Hepatic stellate cell (primary cell): Measurements from ENCODE around the gene CUL9.
"Not testable (repeated sequence)": the region's sequence is repeated elsewhere in the genome, so short reads cannot be mapped to it uniquely, and the experiment has no call there.

Experiments
- DNase-seq: peaks from one replicate; pipeline ENCODE4 v3.0.0; 2011; ENCODE audit warnings: low spot score

The CUL9 gene

DNA sequence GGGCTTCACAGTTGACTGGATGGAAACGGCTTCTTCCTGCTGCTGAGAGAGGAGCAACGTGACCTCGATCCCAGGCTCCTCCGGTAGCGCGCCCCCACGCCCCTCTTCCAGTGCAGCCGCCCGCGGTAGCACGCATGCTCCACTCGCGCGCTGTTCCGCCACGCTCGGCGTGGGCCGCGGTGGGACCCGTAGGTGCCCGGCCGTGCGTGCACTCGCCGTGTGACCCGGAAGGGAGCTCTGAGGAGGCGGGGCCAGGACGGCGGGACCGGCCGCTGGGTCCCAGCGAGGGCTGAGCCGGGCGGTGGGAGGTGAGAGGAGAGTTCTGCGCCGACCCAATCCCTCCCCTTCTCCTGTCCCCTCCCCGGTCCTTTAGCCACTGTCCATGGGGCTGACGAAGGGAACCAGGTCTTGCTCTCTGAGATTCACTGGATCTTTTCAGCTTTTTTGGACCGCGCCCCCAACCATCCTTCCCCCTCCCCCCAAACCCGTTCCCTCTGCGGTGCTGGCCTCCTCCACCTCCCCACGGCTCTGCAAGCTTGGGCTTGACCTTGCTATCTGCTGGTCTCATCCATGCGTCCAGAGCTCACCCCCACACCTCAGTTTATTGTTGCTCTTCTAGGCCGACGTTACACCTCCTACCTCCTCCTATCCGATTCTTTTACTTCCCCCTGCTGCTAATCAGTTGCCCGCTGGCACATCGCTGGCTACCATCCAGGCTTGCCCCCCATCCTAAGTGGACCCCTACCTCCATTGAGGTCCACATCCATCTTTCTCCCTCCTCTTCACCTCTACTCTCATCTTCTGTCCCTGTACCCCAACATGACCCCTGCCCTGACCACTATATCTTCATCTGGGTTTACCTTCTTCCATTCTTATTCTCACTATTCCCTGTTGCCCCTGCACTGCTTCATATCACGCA is at the start of gene CUL9:
Gene CUL9 (plus strand): TSS at position 255 of the 919 bp plus-strand sequence. CDS start 2,115 bp downstream, outside the sequence.
- peak; percentile 84 for DNase-seq

- no peak for DNase-seq
These were observed 43.7 kb upstream of the CUL9 start for GRCh38 chr6:43138267-43138666.

DNA sequence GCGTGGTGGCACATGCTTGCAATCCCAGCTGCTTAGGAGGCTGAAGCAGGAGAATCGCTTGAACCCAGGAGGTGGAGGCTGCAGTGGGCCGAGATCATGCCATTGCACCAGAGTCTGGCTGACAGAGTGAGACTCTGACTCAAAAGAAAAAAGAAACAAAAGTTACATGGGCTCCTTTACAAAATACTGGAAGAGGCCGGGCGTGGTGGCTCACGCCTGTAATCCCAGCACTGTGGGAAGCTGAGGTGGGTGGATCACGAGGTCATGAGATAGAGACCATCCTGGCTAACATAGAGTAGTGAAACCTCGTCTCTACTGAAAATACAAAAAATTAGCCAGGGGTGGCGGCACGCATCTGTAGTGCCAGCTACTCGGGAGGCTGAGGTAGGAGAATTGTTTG is 42.0 kb upstream of the CUL9 start:
- not testable (repeated sequence) for DNase-seq

- DNase-seq, result no peak
These were observed 40.4 kb upstream of the CUL9 start for GRCh38 chr6:43141644-43142043.

- no peak for DNase-seq
These were observed 39.9 kb upstream of the CUL9 start for GRCh38 chr6:43142101-43142500.

DNA sequence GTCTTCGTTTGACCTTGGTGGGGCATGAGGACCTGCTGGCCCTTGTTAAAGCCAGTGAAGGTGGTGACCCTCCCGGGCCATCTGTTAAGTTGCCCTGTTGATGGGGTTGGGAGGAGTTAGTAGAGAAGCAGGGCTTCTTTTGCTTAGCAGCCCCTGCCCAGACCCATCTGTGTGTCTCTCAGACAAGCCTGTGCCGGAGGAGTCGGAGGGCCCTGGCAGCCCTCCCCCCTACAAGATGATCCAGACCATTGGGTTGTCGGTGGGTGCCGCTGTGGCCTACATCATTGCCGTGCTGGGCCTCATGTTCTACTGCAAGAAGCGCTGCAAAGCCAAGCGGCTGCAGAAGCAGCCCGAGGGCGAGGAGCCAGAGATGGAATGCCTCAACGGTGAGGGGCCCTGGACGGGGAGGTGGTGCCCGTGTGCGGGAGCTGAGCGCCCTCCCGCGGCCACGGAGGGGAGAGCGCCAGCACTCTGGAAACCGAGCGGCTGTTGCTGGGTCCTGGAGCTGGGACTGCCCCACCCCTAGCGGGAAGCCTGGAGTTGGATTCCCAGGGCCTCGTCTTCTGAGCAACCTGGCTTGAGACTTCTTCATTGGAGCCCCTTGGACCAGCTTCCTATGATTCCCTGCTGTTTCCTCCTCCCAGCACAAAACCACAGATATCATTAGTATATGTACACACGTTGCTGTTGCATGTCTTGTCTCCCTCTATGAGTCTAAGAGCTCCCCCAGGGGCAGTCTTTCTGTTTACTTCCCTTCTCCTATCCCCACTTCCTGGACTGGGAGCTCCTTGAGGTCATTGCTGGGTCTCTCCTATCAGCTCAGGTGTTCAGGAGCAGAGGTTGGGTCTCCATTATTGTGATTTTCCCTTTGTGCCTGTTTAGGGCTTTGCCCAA is 38.5 kb upstream of the CUL9 start:
- DNase-seq, result peak; percentile 96

- no peak for DNase-seq
These were observed 37.1 kb upstream of the CUL9 start for GRCh38 chr6:43144879-43145278.

DNA sequence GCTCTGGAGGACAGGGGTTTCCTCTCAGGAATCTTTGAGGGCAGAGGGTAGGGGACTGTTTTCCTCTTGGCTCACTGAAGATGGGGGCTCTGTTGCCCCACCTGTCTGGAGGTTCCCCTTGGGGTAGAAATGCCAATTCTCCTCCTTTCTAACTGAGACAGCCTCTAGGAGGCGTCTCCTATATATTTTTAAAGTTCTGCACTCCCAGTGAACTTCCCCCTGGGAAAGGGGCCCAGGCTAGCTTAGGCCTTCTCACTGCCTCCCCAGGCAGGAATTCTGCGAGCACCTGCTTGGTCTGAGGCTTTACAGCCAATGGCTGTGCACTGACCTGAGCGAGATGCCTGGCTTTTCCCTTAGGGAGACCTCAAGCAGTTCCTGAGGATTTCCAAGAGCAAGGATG is 35.7 kb upstream of the CUL9 start:
- no peak for DNase-seq

DNA sequence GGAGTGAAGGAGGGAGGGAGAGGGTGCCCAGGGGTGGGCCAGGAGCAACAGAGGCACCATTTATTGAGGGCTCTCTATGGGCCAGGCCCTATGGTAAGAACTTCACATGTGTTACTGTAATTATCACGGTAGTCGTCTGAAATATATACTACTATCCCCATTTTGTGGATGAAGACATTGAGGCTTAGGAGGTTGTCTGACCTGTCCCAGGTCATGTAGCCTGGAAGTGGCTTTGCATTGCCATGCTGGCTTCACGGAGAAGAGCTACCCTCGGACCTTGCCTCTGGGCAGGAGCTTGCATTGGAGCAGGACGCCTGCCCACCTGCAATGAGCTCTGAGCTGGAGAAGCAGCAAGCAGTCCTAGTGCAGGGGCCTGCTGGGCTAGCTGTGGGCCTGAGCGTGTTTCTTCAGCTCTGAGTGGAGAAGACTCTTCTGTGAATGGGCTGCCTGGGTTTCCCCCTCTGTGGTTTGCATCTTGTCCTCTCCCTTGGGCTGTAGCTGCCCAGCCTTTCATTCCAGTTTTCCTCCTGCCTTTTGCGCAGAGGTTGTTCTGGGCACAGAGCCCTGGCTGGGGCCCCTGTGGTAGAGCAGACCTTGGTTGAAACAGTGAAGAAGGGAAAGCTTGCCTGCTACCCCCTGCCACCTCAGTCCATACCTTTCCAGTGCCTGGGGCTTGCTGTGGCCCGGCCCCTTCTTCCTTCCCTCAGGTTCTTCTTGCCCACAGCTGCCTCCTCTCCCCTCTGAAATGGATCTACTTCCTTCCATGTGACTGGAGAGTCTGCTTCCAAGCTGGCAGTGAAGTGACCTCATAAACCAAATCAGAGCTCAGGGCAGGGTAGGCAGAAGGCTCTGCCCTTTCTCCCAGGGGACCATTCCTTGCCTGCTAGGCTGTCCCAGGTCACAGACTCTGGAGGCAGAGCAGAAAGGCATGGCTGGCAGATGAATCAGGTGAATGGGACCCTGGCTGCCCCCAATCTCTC is 35.0 kb upstream of the CUL9 start:
- DNase-seq, result no peak

GRCh38 chr6:43147691-43148477 is 34.1 kb upstream of the CUL9 start:
- DNase-seq, result no peak

DNA sequence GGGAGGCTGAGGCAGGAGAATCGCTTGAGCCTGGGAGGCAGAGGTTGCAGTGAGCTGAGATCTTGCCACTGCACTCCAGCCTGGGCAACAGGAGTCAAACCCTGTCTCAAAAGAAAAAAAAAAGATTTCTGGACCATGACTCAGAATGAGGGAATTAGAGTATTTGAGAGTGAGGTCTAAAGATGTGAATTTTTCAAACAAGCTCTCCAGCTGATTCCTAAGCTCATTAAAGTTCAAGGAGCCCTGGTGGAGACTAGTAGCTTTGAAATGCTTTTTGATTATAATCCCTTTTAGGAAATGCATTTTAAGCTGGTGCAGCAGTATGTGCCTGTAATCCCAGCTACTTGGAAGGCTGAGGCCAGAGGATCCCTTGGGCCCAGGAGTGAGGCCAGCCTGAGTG is 32.7 kb upstream of the CUL9 start:
- DNase-seq, result no peak

DNA sequence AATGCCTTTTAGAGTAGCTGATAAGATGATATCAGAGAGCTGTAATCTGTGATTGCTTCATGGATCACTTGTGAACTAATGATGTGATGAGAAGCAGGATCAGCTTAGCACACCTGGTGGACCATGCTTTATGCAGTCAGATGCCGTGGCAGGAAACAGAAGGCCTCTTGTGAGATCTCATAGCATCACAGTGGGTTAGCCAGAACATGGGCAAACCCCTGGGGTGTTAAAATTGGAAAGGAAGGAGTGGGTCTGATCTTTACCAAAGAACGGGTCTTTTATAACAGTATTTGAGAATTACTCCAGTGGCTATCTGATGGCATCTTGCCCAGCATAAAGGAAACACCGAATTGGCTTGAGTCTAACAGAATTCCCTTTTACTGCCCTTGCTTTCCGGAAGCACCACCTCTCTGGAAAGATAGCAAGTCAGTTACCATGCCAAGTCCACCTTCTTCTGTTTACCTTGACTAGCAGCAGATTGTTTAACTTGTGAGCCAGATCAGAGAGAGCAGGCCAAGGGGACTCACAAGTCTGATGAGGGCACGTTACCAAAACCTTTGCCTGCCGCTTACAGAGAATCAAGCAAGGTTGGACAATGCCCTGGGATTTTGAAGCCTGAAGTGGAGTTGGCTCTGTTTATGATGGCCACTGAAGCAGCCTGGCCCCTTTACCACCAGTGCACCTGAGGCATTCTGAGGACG is 31.8 kb upstream of the CUL9 start:
- no peak for DNase-seq

- no peak for DNase-seq
These were observed 22.4 kb upstream of the CUL9 start for GRCh38 chr6:43159599-43159998.

DNA sequence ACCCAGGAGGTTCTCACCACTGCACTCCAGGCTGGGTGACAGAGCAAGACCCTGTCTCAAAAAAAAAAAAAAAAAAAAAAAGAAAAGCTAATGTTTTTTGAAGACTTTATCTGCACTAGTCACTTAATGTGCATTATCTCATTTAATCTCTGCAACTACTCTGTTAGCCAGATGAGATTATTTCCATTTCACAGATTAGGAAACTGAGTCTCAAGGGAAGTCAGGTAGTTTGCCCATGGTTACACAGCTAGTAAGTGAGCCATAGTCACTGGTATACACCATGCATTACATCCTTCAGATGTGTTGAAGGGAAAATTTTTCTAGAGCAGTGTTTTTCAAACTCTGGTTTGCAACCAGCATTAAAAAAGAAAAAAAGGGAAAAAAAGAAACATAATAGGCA is 18.1 kb upstream of the CUL9 start:
- DNase-seq, result no peak

DNA sequence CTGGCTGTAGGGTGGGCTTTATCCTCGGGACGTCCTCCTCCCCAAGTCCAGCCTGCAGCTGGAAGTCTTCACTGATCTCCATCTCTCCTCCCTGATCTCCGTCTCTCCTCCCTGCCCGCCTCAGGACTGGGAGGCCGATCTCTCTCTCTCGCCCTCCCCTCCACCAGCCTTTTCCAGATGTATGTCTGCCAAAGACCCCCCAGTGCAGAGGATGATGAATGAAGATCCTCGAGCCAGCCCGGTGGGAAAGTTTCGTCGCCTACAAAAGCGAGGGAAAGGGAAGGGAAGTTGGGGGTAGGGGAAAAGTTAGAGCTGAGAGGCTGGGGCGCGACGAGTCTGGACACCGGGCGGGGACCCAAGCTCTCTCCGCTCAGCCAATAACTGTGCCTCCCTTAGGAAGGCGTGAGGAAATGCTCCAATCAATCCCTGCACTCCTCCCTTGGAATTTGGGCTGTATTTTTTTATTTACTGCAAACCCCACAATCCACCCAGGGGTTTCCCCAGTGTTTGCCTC is 11.5 kb upstream of the CUL9 start:
- peak; percentile 92 for DNase-seq

GRCh38 chr6:43170931-43171706 is 10.9 kb upstream of the CUL9 start, which contains the start of gene SRF:
SRF (plus strand) TSS chr6:43171269; CDS start chr6:43171657, 388 bp downstream.
- DNase-seq, result peak; percentile 96

GRCh38 chr6:43171707-43172103 is 10.3 kb upstream of the CUL9 start:
- DNase-seq, result no peak

DNA sequence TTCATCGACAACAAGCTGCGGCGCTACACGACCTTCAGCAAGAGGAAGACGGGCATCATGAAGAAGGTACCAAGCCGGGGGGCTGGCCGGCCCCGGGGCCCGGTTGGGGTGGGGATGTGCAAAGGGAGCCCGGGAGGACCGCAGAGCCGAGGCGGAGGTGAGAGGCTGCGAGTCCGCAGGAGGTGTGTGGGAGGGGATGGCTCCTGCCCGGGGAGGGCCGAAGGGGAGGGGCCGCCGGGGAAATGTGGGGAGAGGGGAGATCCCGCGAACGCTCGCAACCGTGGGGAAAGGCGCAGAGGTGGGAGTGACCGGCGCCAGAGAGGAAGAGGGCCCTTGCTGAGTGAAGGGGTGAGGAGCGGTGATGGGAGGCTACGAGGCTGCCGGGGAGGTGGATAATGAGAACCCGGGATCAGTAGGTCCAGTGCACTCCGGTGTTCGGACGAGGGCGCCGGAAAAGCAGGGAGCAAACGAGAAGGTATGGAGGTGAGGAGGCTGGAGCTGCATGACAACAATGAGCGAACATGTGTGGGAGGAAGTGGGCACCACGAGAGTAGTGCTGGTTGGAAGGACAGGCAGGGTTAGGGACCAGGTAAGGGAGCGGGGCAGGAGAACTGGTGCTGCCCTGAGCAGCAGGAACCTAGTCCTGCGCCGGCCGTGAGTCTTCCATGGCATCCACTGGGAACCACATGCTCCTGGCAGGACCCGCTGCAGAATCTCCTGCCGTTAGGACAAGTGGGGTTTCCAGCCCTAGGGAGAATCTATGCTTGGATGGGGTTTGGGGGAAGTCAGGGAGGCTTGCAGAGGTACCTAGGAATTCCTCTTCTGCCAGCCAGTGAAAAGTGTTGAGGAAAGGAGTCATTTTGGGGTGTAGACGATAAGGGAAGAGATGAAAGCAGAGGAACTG is 9.6 kb upstream of the CUL9 start:
- DNase-seq, result peak; percentile 32
